Thyroid gland (tissue), 4 donors: ENCODE results near the gene RABL3. TPM values are rescaled to one million over a fixed set of nuclear protein-coding genes. Genes with fewer than 3 reads are reported as not detected.

Source experiments
- DNase-seq, 2 donors: peaks; one replicate each; pipeline ENCODE4 v3.0.0-alpha.2; 2019
- H3K27ac ChIP-seq, 3 donors: fragments of 200-600 bp; sonication (generic); 1 replicate in 2 of 3; 2 replicates in 1 of 3; pipeline ENCODE4 v1.5.1; 2016 to 2019; ENCODE audit warnings: mild to moderate bottlenecking in 1 of 3, moderate library complexity in 1 of 3
- H3K27me3 ChIP-seq: fragments of 200-600 bp; sonication (generic); one replicate; pipeline ENCODE4 v1.5.1; 2019
- H3K36me3 ChIP-seq, 2 donors: fragments of 200-600 bp; sonication (generic); one replicate each; pipeline ENCODE4 v1.5.1; 2016 to 2019
- H3K4me1 ChIP-seq, 2 donors: fragments of 200-600 bp; sonication (generic); one replicate each; pipeline ENCODE4 v1.5.1; 2017 to 2019
- H3K4me3 ChIP-seq, 3 donors: fragments of 200-600 bp; sonication (generic); replicated peaks in 1 of 3; 1 replicate in 2 of 3; 2 replicates in 1 of 3; pipeline ENCODE4 v1.5.1; 2016; ENCODE audit warnings: mild to moderate bottlenecking in 1 of 3
- H3K9me3 ChIP-seq: fragments of 200-600 bp; sonication (generic); one replicate; pipeline ENCODE4 v1.5.1; 2017
- POLR2A ChIP-seq, 2 donors: fragments of 450-650 bp; IDR thresholded peaks; one replicate each; pipeline ENCODE4 v1.6.1; 2017; ENCODE audit warnings: antibody characterized with exemption in 2 of 2, mild to moderate bottlenecking in 2 of 2, moderate library complexity in 1 of 2
- WGBS, 2 donors: methylation state at CpG; one replicate each; pipeline ENCODE4 v1.1.5; 2017; 5-methylcytosine and 5-hydroxymethylcytosine counted together
- intact Hi-C: fragments of 100-400 bp; cut with DNase I; formaldehyde crosslinking; loops from one replicate; pipeline ENCODE4 v1.15.1; 2023
- total RNA-seq, 4 donors: library from RNA; depleted of rRNA; stranded (reverse); fragments of >200 nt; gene quantifications; one replicate each; pipeline ENCODE4 v1.2.3, GENCODE V29; 2016
- TF ChIP-seq, protein P1 (sequence below), 6 experiments: fragments of 200-600 bp in 3 of 6; fragments of 450-650 bp in 3 of 6; sonication (generic) in 3 of 6; IDR thresholded peaks; one replicate each; pipeline ENCODE4 v1.5.1; 2016 to 2019; ENCODE audit warnings: antibody characterized with exemption in 6 of 6, mild to moderate bottlenecking in 2 of 6, inconsistent platforms in 1 of 6, moderate library complexity in 1 of 6

Gene RABL3
- total RNA-seq, 4 donors from 2014 or later: 24.3 to 59.5 (median 32.0) TPM

DNA sequence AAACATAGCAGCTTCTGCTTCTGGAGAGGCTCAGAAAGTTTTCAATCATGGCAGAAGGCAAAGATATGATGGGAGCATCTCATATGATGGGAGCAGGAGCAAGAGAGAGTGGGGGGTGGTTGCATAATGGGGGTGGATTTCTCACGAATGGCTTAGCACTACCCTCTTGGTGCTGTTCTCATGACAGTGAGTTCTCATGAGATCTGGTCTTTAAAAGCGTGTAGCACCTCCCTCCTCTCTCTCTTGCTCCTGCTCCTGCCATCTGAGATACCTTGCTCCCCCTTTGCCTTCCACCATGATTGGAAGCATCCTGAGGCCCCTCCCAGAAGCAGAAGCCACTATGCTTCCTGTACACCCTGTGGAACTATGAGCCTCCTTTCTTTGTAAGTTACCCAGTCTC, 82.5 kb downstream of the RABL3 start:
- intact Hi-C loops: no loop called here
- H3K36me3 ChIP-seq: no peaks in the 10 kb centered on the region
- no peak overlapping the region for H3K27ac ChIP-seq
- TF ChIP-seq, protein P1, sequence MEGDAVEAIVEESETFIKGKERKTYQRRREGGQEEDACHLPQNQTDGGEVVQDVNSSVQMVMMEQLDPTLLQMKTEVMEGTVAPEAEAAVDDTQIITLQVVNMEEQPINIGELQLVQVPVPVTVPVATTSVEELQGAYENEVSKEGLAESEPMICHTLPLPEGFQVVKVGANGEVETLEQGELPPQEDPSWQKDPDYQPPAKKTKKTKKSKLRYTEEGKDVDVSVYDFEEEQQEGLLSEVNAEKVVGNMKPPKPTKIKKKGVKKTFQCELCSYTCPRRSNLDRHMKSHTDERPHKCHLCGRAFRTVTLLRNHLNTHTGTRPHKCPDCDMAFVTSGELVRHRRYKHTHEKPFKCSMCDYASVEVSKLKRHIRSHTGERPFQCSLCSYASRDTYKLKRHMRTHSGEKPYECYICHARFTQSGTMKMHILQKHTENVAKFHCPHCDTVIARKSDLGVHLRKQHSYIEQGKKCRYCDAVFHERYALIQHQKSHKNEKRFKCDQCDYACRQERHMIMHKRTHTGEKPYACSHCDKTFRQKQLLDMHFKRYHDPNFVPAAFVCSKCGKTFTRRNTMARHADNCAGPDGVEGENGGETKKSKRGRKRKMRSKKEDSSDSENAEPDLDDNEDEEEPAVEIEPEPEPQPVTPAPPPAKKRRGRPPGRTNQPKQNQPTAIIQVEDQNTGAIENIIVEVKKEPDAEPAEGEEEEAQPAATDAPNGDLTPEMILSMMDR (IDR thresholded peaks at IDR 0.05): no peak
- TF ChIP-seq POLR2A (IDR thresholded peaks at IDR 0.05): no peak
- H3K4me1 ChIP-seq: no peaks in the 10 kb centered on the region
- no peak for DNase-seq
- 90 to 97% methylated on average over 2 of the region's 2 CpGs for WGBS, 2 donors
- no peak overlapping the region for H3K4me3 ChIP-seq
- H3K9me3 ChIP-seq: no peaks in the 10 kb centered on the region
- H3K27me3 ChIP-seq: no peaks in the 10 kb centered on the region

DNA sequence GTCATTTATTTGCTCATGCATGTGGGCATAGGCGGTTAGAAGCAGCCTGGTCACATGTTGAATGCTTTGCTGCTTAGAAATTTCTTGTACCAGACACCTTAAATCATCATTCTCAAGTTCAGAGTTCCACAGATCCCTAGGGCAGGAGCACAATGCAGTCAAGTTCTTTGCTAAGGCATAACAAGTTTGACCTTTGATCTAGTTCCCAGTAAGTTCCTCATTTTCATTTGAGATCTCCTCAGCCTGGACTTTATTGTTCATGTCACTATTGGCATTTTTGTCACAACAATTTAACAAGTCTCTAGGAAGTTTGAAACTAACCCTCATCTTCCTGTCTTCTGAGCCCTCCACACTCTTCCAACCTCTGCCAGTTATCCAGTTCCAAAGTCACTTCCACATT, 83.0 kb downstream of the RABL3 start:
- TF ChIP-seq, protein P1 (IDR thresholded peaks at IDR 0.05): no peak
- no peak for TF ChIP-seq POLR2A (IDR thresholded peaks at IDR 0.05)
- WGBS, 2 donors: 79 to 95% methylated on average over 1 of the region's 1 CpG
- Histone ChIP-seq H3K27ac (no peak overlapping the region), H3K27me3 (no peaks in the 10 kb centered on the region), H3K4me1 (no peaks in the 10 kb centered on the region), H3K36me3 (no peaks in the 10 kb centered on the region), H3K4me3 (no peak overlapping the region), H3K9me3 (no peaks in the 10 kb centered on the region)
- no peak for DNase-seq
- intact Hi-C loops: no loop called here

DNA sequence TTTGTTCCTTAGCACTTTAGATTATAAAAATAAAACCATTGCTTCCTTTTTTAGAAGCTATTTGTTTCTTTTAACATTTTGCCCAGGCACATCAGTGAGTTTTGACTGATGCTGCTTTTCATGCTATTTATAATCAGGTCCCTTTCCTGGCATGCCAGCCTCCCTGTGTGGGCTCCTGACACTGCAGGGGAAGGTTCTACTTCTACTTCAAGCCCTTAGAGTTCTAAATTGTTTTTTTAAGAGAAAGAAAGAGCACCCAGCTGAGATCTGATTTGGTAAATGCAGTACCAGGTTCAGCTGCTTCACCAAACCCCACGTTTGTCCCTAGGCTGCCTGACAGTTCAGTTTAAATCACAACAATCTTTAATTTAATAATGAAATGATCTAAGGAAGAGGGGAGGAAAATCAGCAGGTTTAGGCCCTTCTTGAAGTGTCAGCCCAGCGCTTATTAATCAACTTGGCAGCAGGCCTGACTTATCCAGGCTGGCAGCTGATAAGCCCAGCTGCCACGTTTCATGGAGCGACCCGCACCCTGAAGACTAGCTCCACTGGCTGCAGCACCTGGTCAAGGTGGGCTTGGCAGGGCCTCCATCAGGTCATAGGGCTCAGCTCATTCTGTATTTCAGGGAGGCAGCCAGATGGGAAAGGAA, 89.3 kb downstream of the RABL3 start:
- intact Hi-C loops: no loop called here
- H3K27me3 ChIP-seq: no peaks in the 10 kb centered on the region
- H3K4me1 ChIP-seq: peaks cover 5 to 14% of the 10 kb centered on the region in 2 donors
- H3K9me3 ChIP-seq: no peaks in the 10 kb centered on the region
- peaks cover 0 to 7% of the 10 kb centered on the region in 2 donors for H3K36me3 ChIP-seq
- peak; percentile 33 to 55 for DNase-seq
- peak overlapping the region in 2 of 3 donors; percentile 23 to 52 for H3K27ac ChIP-seq
- TF ChIP-seq, protein P1 (IDR thresholded peaks at IDR 0.05): no peak
- TF ChIP-seq POLR2A (IDR thresholded peaks at IDR 0.05): no peak
- H3K4me3 ChIP-seq: no peak overlapping the region
- 71 to 77% methylated on average over 5 of the region's 5 CpGs for WGBS, 2 donors

DNA sequence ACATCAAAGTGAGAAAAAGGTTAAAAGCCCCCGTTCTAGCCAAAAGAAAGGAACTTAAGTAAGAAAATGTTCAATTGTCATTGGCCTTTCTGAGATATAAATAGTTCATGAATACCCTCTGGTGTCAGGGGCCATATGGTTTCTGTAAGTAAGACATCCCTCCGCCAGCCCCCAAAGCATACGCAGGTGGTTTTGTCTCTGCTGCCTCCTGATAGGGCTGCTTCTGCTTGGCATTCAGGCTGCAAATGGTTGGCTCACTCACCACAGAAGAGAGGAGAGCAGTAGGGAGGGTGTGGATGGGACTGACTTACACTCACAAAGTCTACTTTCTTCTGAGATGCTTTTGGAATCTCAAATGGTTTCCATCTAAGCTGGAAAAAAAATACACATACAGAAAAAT, 90.0 kb downstream of the RABL3 start:
- no peaks in the 10 kb centered on the region for H3K27me3 ChIP-seq
- H3K4me1 ChIP-seq: peaks cover 5 to 14% of the 10 kb centered on the region in 2 donors
- H3K9me3 ChIP-seq: no peaks in the 10 kb centered on the region
- H3K36me3 ChIP-seq: peaks cover 0 to 7% of the 10 kb centered on the region in 2 donors
- no peak for TF ChIP-seq POLR2A (IDR thresholded peaks at IDR 0.05)
- TF ChIP-seq, protein P1 (IDR thresholded peaks at IDR 0.05): no peak
- H3K27ac ChIP-seq: no peak overlapping the region
- no peak for DNase-seq
- intact Hi-C loops: no loop called here
- no peak overlapping the region for H3K4me3 ChIP-seq
- WGBS, 2 donors: 84 to 90% methylated on average over 3 of the region's 3 CpGs

DNA sequence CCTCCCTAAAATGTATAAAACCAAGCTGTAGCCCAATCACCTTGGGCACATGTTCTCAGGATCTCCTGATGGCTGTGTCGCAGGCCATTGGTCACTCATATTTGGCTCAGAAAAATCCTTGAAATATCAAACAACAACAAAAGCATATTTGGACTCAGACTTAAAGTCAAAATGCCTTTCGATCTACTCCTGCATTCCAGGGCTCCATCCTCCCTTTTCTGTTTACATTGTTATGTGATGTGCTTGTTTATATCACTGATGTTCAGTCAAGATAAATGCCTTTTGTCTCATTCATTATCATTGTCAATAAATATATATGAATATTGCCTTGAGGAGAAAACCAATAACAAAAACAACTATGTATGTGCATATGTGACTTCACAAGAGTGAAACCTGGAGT, 92.0 kb downstream of the RABL3 start:
- TF ChIP-seq, protein P1 (IDR thresholded peaks at IDR 0.05): no peak
- TF ChIP-seq POLR2A (IDR thresholded peaks at IDR 0.05): no peak

More for the DNA sequence above, 92.0 kb downstream of the RABL3 start:
- Histone ChIP-seq H3K27me3 (no peaks in the 10 kb centered on the region), H3K36me3 (peaks cover 0 to 22% of the 10 kb centered on the region in 2 donors), H3K27ac (no peak overlapping the region), H3K4me1 (peaks cover 5 to 14% of the 10 kb centered on the region in 2 donors), H3K9me3 (no peaks in the 10 kb centered on the region), H3K4me3 (no peak overlapping the region)
- DNase-seq: no peak
- intact Hi-C loops: no loop called here
- WGBS, 2 donors: 89 to 92% methylated on average over 2 of the region's 2 CpGs
